T-helper 1 cell treated with Interleukin-12 subunit alpha and Interleukin-12 subunit beta and Interleukin-4 antibody, amounts not matched to agents 30 μg/mL and 1 μg/mL, for 36 hours (primary cell): ENCODE results near the gene ADAM20.

Experiments used
- H3K27ac Mint-ChIP-seq: one replicate; pipeline ENCODE4 v1.8.0; 2021; ENCODE audit warnings: mild to moderate bottlenecking, mixed read lengths
- H3K27me3 Mint-ChIP-seq: one replicate; pipeline ENCODE4 v1.8.0; 2021; ENCODE audit warnings: low read depth, mixed read lengths
- H3K36me3 Mint-ChIP-seq: one replicate; pipeline ENCODE4 v1.8.0; 2021; ENCODE audit warnings: low read depth, mixed read lengths
- H3K4me1 Mint-ChIP-seq: one replicate; pipeline ENCODE4 v1.8.0; 2021; ENCODE audit warnings: low read depth, mixed read lengths
- H3K4me3 Mint-ChIP-seq: one replicate; pipeline ENCODE4 v1.8.0; 2021; ENCODE audit warnings: mild to moderate bottlenecking, moderate library complexity, mixed read lengths
- H3K9me3 Mint-ChIP-seq: one replicate; pipeline ENCODE4 v1.8.0; 2021; ENCODE audit warnings: mixed read lengths

ADAM20 gene

DNA sequence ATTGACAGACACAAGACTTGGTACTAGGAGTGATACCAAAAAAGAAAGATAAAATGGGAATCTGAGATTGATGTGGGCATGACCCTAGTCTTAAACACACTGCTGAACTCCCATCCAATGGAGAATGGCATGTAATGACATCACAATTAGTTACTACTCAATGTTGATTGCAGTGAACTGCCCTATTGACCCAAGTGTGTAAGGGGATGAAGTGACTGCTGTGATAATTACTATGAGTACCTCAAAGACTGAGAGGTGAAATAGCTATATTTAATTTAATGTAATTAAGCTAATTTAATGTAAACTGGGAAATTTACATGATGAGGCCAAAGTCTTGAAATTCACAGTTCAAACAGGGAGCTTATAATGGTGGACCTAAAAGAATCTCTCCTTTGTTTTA, at the start of gene ADAM20:
Gene ADAM20, minus strand, starts transcription at position 101 of the 400 bp plus-strand sequence. CDS start 10,247 bp downstream, outside the sequence.
- H3K4me1 Mint-ChIP-seq: peaks cover 6% of the 10 kb centered on the region

DNA sequence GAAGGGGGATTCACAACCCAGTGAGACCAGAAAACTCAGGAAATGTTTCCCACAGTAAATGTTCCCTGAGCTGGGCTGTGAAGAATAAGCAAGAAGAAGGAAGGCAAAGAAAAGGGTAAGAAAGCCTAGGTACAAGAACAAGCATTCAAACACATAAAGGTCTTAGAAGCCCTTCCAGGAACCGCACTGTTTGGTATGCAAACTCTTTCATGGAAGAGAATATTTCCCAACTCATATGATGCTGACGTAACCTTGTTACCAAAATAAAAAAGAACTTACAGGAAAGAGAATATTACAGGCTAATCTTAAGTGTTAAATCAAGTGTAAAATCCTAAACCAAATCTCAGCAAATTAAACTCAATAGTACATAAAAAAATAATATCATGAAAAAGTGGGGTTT, 42.1 kb upstream of the ADAM20 start:
- Mint-ChIP-seq H3K27ac (no peak overlapping the region), H3K27me3 (no peaks in the 10 kb centered on the region), H3K36me3 (peaks cover 36% of the 10 kb centered on the region), H3K9me3 (peaks cover 11% of the 10 kb centered on the region), H3K4me3 (no peak overlapping the region), H3K4me1 (no peaks in the 10 kb centered on the region)

More for the DNA sequence above, at the start of gene ADAM20:
- peaks cover 6% of the 10 kb centered on the region for H3K36me3 Mint-ChIP-seq
- H3K4me3 Mint-ChIP-seq: no peak within 1 kb of the TSS
- H3K27ac Mint-ChIP-seq: no peak within 1 kb of the TSS
- H3K27me3 Mint-ChIP-seq: no peaks in the 10 kb centered on the region
- H3K9me3 Mint-ChIP-seq: peaks cover 15% of the 10 kb centered on the region

DNA sequence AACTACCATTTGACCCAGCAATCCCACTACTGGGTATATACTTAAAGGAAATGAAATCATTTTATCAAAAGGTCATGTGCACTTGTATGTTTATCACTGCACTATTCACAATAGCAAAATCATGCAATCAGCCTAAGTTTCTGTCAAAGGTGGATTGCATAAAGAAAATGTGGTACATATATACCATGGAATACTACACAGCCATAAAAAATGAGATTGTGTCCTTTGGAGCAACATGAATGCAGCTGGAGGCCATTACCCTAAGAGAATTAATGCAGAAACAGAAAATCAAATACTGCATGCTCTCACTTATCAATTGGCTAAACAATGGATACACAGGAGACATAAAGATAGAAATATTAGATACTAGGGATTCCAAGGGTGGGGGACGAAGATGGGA, 38.2 kb upstream of the ADAM20 start:
- Mint-ChIP-seq H3K9me3 (peaks cover 11% of the 10 kb centered on the region), H3K4me1 (peaks cover 2% of the 10 kb centered on the region), H3K27ac (no peak overlapping the region), H3K36me3 (peaks cover 39% of the 10 kb centered on the region), H3K4me3 (no peak overlapping the region), H3K27me3 (no peaks in the 10 kb centered on the region)

DNA sequence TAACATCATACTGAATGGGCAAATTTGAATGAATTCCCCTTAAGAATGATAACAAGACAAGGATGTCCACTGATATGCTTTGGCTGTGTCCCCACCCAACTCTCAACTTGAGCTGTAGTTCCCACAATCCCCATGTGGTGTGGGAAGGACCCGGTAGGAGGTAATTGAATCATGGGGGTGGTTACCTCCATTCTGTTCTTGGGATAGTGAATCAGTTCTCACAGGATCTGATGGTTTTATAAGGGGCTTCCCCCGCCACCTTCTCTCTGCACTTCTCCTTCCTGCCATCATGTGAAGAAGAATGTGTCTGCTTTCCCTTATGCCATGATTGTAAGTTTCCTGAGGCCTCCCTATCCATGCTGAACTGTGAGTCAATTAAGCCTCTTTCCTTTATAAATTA, 36.3 kb upstream of the ADAM20 start:
- Mint-ChIP-seq H3K27me3 (no peaks in the 10 kb centered on the region), H3K36me3 (peaks cover 46% of the 10 kb centered on the region), H3K4me1 (peaks cover 3% of the 10 kb centered on the region), H3K27ac (no peak overlapping the region), H3K4me3 (no peak overlapping the region), H3K9me3 (peaks cover 15% of the 10 kb centered on the region)

DNA sequence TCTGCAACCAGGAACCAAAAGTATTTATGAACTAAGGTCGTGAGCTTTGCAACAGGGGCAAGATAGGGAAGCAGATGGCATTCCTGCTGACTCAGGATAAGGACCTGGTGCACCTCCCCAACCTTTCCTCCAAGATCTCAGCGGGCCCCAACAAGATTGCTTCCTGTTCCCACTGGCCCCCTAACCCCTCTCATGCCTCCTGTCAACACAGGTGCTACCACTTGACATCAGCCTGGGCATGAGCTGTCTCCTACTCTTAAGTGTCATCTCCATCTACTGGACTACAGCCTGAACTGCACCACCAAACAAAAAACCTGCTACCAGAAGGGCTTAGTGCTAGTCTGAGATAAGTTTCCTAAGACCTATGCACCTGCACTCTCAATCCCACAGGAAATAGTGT, 33.0 kb upstream of the ADAM20 start:
- H3K9me3 Mint-ChIP-seq: peaks cover 33% of the 10 kb centered on the region
- H3K36me3 Mint-ChIP-seq: peaks cover 57% of the 10 kb centered on the region
- no peak overlapping the region for H3K4me3 Mint-ChIP-seq
- H3K27ac Mint-ChIP-seq: no peak overlapping the region
- H3K4me1 Mint-ChIP-seq: peaks cover 3% of the 10 kb centered on the region
- H3K27me3 Mint-ChIP-seq: no peaks in the 10 kb centered on the region

DNA sequence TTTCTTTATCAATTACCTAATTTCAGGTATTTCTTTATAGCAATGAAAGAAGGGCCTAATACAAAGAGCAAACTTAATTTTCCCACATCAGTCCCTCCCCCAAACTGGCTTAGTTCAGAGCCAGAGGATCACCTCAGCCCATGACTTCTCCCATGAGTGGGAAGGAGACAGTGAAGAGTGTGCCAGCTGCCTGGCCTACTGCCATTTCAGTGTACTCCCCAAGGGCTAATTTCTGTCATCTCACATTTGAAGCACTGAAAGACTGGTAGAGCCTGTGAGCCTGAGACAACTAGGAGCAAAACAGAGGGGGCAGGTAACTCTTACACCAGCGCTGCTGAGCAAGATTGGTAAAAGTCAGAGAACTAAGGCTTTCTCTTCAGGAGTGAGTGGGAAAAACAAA, 29.1 kb upstream of the ADAM20 start:
- H3K9me3 Mint-ChIP-seq: peaks cover 48% of the 10 kb centered on the region
- no peak overlapping the region for H3K4me3 Mint-ChIP-seq
- no peaks in the 10 kb centered on the region for H3K27me3 Mint-ChIP-seq
- no peak overlapping the region for H3K27ac Mint-ChIP-seq
- peaks cover 3% of the 10 kb centered on the region for H3K4me1 Mint-ChIP-seq
- H3K36me3 Mint-ChIP-seq: peaks cover 58% of the 10 kb centered on the region

DNA sequence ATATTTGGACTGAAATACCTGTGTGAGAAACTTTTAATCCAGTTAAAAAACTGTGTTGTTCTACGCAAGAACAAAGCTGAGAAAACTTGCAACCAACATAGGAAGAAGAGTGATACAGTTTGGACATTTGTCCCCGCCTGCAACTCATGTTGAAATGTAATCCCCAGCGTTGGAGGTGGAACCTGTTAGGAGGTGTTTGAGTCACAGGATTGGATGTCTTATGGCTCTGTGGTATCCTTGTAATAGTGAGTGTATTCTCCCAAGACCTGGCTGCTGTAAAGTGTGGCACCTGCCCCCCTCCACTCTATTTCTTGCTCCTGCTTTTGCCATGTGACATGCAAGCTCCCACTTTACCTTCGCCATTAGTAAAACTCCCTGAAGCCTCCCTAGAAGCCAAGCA, 28.6 kb upstream of the ADAM20 start:
- H3K36me3 Mint-ChIP-seq: peaks cover 58% of the 10 kb centered on the region
- no peak overlapping the region for H3K4me3 Mint-ChIP-seq
- no peaks in the 10 kb centered on the region for H3K27me3 Mint-ChIP-seq
- peaks cover 3% of the 10 kb centered on the region for H3K4me1 Mint-ChIP-seq
- H3K9me3 Mint-ChIP-seq: peaks cover 48% of the 10 kb centered on the region
- H3K27ac Mint-ChIP-seq: no peak overlapping the region

DNA sequence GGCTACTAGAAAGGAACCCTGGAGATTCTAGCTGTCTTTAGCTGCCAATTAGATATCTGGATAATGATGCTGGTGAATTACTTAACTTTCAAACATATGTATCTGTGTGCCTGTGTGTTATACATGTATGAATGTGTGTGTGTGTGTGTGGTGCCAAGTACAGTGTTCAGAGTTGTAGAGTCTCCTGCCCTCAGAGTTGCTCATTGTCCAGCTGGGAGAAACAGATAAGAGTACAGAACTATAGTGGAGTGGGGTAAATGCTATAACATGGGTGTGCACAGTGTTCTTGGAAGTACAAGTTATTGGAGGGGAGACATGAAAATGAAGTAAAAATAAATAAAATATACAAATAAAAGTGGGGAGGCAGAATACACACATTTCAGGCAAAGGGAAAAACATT, 23.6 kb upstream of the ADAM20 start:
- H3K4me3 Mint-ChIP-seq: no peak overlapping the region
- no peak overlapping the region for H3K27ac Mint-ChIP-seq
- H3K4me1 Mint-ChIP-seq: no peaks in the 10 kb centered on the region
- H3K36me3 Mint-ChIP-seq: peaks cover 28% of the 10 kb centered on the region
- no peaks in the 10 kb centered on the region for H3K27me3 Mint-ChIP-seq
- H3K9me3 Mint-ChIP-seq: peaks cover 30% of the 10 kb centered on the region

DNA sequence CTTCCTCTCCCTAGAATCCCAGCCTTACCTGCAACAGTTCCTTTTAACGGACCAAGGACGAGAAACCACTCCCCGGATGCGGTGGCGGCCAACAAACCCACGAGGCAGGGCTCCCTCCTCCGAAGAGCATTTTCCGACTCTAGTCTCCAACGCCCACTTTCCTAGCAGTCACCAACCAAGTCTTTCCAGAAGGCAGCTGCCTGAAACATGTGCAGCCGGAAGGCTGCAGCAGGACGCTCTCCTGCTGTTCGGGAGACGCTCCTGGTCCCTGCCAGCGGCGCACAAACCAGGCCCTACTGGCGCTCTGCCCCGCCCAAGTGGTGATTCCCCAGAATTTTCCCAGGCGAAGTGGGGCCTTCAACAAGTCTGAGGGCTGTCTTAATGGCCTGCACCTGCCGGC, 21.1 kb upstream of the ADAM20 start:
- Mint-ChIP-seq H3K27ac (no peak overlapping the region), H3K4me1 (no peaks in the 10 kb centered on the region), H3K27me3 (no peaks in the 10 kb centered on the region), H3K4me3 (peak overlapping the region; percentile 7), H3K9me3 (peaks cover 8% of the 10 kb centered on the region), H3K36me3 (peaks cover 6% of the 10 kb centered on the region)

DNA sequence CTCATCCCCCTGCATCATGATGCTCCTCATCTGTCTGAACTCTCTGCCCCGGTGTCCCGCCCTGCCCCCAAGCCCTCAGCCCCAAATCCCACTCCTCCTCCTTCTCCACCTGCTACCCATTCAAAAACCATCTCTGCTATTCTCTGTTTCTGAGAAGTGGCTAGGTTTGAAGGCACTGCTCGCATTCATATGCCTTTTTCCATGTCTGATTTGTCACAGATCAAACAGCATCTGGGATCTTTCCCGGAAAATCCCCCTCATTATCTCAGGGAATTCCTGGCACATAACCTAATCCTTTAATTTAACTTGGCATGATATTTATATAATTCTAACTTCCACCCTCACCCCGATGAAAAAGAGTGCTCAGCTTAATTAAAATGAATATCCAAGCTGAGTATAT, 3.3 kb upstream of the ADAM20 start:
- no peaks in the 10 kb centered on the region for H3K27me3 Mint-ChIP-seq
- H3K36me3 Mint-ChIP-seq: peaks cover 4% of the 10 kb centered on the region
- H3K27ac Mint-ChIP-seq: no peak overlapping the region
- no peak overlapping the region for H3K4me3 Mint-ChIP-seq
- H3K9me3 Mint-ChIP-seq: peaks cover 5% of the 10 kb centered on the region
- H3K4me1 Mint-ChIP-seq: peaks cover 8% of the 10 kb centered on the region

DNA sequence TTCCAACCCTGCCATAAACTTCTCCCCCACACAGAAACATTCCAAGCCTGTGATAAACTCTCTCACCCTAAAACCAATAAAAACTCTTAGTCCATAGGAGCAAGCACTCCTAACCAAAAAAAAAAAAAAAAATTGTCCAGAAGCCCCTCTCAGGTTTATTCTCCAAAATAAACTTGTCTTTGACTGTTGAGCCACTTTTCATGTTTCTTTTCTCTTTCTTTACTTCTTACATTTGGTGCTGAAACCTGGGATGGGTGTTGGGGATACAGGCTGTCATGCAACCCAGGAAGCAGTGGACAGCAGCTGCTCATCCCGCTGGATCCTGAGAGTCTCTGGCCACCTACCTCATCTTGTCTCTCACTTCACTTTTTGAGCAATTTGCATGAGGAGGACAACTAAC, 2.0 kb upstream of the ADAM20 start:
- H3K4me3 Mint-ChIP-seq: no peak overlapping the region
- H3K4me1 Mint-ChIP-seq: peaks cover 8% of the 10 kb centered on the region
- H3K27ac Mint-ChIP-seq: no peak overlapping the region
- peaks cover 6% of the 10 kb centered on the region for H3K36me3 Mint-ChIP-seq
- H3K27me3 Mint-ChIP-seq: no peaks in the 10 kb centered on the region
- H3K9me3 Mint-ChIP-seq: peaks cover 8% of the 10 kb centered on the region

DNA sequence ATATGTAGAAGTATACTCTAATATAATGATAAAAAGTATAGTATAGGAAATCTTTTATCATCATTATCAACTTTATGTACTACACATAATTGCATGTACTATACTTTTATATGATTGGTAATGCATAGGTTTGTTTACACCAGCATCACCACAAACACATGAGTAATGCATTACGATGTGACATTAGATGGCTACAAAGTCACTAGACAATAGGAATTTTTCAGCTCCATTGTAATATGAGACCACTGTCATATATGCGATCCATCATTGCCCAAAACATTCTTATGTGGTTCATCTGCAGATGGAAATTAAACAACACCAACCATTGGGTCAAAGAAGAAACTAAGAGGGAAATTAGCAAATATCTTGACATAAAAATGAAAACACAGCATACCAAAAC, 4.4 kb downstream of the ADAM20 start:
- Mint-ChIP-seq H3K27me3 (no peaks in the 10 kb centered on the region), H3K9me3 (peaks cover 15% of the 10 kb centered on the region), H3K27ac (no peak overlapping the region), H3K4me3 (no peak overlapping the region), H3K4me1 (no peaks in the 10 kb centered on the region), H3K36me3 (peaks cover 6% of the 10 kb centered on the region)

DNA sequence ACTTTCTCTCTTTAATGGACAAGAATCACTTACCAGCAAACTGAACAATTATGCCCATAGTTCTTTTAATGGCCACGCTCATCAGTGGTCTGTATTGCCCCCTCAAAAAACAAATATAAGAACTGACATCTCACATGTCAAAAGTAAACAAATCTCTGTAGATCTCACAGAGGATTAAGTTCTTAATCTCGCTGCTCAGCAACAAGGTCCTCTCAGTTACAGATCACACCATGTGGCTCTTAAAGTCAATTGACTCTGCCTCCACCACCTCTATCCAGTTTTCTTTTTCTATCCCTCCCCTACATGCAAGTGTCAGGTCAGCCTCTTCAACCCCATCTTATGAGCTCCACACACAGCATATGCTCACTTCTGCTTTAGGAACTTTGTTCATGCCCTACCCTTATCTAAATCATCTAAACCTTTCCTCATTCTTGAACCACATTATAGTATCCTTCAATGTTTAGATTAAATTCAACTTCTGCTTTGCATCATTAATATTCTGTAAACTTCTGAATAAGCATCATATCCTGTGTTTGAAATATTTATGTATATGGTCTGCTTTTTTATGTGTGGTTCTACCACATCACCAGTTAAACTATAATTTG, 7.2 kb downstream of the ADAM20 start:
- Mint-ChIP-seq H3K36me3 (no peaks in the 10 kb centered on the region), H3K9me3 (peaks cover 15% of the 10 kb centered on the region), H3K4me3 (no peak overlapping the region), H3K4me1 (no peaks in the 10 kb centered on the region), H3K27me3 (no peaks in the 10 kb centered on the region), H3K27ac (no peak overlapping the region)

DNA sequence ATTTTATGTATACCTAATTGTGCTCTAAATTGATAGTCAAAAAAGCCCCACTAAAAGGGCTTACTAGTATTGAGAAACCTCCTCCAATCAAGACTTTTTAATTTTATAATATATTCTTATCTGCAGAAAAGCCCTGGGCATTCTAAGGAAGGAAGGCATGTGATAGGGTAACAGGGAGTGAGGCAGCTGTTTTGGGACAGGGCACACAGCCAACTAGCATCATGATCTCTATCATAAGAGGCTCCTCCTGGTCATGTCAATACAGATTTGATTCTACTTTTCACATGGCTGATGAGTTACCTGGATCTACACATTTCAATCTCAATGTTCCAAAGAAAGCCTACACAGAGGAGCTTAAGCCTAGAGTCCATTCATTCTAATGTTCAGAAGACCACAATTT, 9.1 kb downstream of the ADAM20 start:
- peaks cover 3% of the 10 kb centered on the region for H3K36me3 Mint-ChIP-seq
- H3K27me3 Mint-ChIP-seq: no peaks in the 10 kb centered on the region
- H3K4me3 Mint-ChIP-seq: no peak overlapping the region
- no peak overlapping the region for H3K27ac Mint-ChIP-seq
- H3K4me1 Mint-ChIP-seq: no peaks in the 10 kb centered on the region
- H3K9me3 Mint-ChIP-seq: peaks cover 15% of the 10 kb centered on the region

DNA sequence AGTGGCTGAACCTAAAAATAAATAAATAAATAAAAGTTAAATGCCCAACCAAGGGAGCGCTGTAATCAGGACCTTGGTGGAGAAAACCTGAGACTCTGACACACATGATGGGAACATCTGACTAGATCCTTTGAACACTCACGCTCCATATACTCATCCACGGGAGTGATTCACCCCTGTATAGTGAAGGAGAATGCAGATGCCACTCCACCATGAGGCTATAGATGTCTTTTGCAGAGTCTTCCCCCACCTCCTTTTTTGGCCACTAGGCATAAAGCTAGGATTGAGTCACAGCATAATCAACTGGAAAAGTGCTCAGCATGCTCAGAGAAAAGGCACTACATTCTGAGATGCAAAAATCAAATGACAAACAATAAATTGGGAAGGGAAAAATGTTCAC, 19.0 kb downstream of the ADAM20 start:
- no peak overlapping the region for H3K4me3 Mint-ChIP-seq
- peaks cover 18% of the 10 kb centered on the region for H3K9me3 Mint-ChIP-seq
- H3K27ac Mint-ChIP-seq: no peak overlapping the region
- H3K36me3 Mint-ChIP-seq: peaks cover 6% of the 10 kb centered on the region
- H3K27me3 Mint-ChIP-seq: no peaks in the 10 kb centered on the region
- H3K4me1 Mint-ChIP-seq: peaks cover 18% of the 10 kb centered on the region
